Tibial nerve (tissue), 4 donors: ENCODE data around the gene SOX9. TPM values are rescaled to one million over a fixed set of nuclear protein-coding genes. Genes with fewer than 3 reads are reported as not detected.

Experiments
- DNase-seq, 2 donors: peaks; one replicate each; pipeline ENCODE4 v3.0.0-alpha.2; 2019; ENCODE audit warnings: low spot score in 2 of 2
- H3K27ac ChIP-seq, 4 donors: fragments of 200-600 bp; sonication (generic) in 3 of 4; one replicate each; pipeline ENCODE4 v1.5.1; 2017 to 2019; ENCODE audit warnings: mild to moderate bottlenecking in 1 of 4
- H3K27me3 ChIP-seq, 2 donors: fragments of 200-600 bp; sonication (generic) in 1 of 2; one replicate each; pipeline versions ENCODE4 v1.5.1 to v1.6.0; 2017 to 2019
- H3K36me3 ChIP-seq, 3 donors: fragments of 200-600 bp; sonication (generic); one replicate each; pipeline ENCODE4 v1.5.1; 2018 to 2019
- H3K4me1 ChIP-seq, 4 donors: fragments of 200-600 bp; sonication (generic) in 3 of 4; one replicate each; pipeline ENCODE4 v1.5.1; 2017 to 2019
- H3K4me3 ChIP-seq, 4 donors: fragments of 200-600 bp; sonication (generic) in 3 of 4; one replicate each; pipeline ENCODE4 v1.5.1; 2017 to 2019; ENCODE audit warnings: mild to moderate bottlenecking in 1 of 4, moderate library complexity in 1 of 4
- H3K9me3 ChIP-seq, 4 donors: fragments of 200-600 bp; sonication (generic) in 3 of 4; one replicate each; pipeline ENCODE4 v1.5.1; 2017 to 2019
- CTCF ChIP-seq, 5 experiments: fragments of 200-600 bp in 3 of 5; fragments of 450-650 bp in 2 of 5; sonication (generic) in 3 of 5; IDR thresholded peaks; one replicate each; pipeline ENCODE4 v1.5.1; 2016 to 2019; ENCODE audit warnings: antibody characterized with exemption in 5 of 5, mild to moderate bottlenecking in 3 of 5, moderate library complexity in 2 of 5
- EP300 ChIP-seq, 2 donors: sonication (generic); formaldehyde crosslinking; IDR thresholded peaks; one replicate each; pipeline ENCODE4 v1.6.1; 2017; ENCODE audit warnings: antibody characterized with exemption in 2 of 2, mild to moderate bottlenecking in 1 of 2
- POLR2A ChIP-seq, 2 donors: fragments of 450-650 bp; IDR thresholded peaks; one replicate each; pipeline ENCODE4 v1.6.1; 2017; ENCODE audit warnings: antibody characterized with exemption in 2 of 2, mild to moderate bottlenecking in 2 of 2, moderate library complexity in 2 of 2
- WGBS, 2 donors: methylation state at CpG; one replicate each; pipeline ENCODE4 v1.1.5; 2018; 5-methylcytosine and 5-hydroxymethylcytosine counted together
- total RNA-seq, 4 donors: library from RNA; depleted of rRNA; stranded (reverse); fragments of >200 nt; gene quantifications; one replicate each; pipeline ENCODE4 v1.1.0, GENCODE V29; 2016

Gene SOX9
- total RNA-seq, 4 donors from 2014 or later: 6.6 to 22.9 (median 18.2) TPM

GRCh38 chr17:72163474-72163873, 42.7 kb downstream of the SOX9 start:
- Histone ChIP-seq H3K9me3 (no peaks in the 10 kb centered on the region), H3K27ac (no peak overlapping the region), H3K27me3 (no peaks in the 10 kb centered on the region), H3K4me1 (no peaks in the 10 kb centered on the region), H3K36me3 (no peaks in the 10 kb centered on the region), H3K4me3 (no peak overlapping the region)
- TF ChIP-seq POLR2A (IDR thresholded peaks at IDR 0.05) (no peak), EP300 (IDR thresholded peaks at IDR 0.05) (no peak), CTCF (IDR thresholded peaks at IDR 0.05) (no peak)
- 64 to 66% methylated on average over 2 of the region's 2 CpGs for WGBS, 2 donors
- no peak for DNase-seq

GRCh38 chr17:72164158-72164739, 43.4 kb downstream of the SOX9 start:
- no peak for DNase-seq
- Histone ChIP-seq H3K27ac (no peak overlapping the region), H3K27me3 (no peaks in the 10 kb centered on the region), H3K4me3 (no peak overlapping the region), H3K9me3 (no peaks in the 10 kb centered on the region), H3K36me3 (no peaks in the 10 kb centered on the region), H3K4me1 (no peaks in the 10 kb centered on the region)
- WGBS, 2 donors: 81 to 91% methylated on average over 3 of the region's 3 CpGs
- no peak for TF ChIP-seq POLR2A (IDR thresholded peaks at IDR 0.05)
- TF ChIP-seq EP300 (IDR thresholded peaks at IDR 0.05): no peak
- no peak for TF ChIP-seq CTCF (IDR thresholded peaks at IDR 0.05)

GRCh38 chr17:72165192-72165866, 44.5 kb downstream of the SOX9 start:
- Histone ChIP-seq H3K27me3 (no peaks in the 10 kb centered on the region), H3K4me3 (no peak overlapping the region), H3K36me3 (no peaks in the 10 kb centered on the region), H3K4me1 (no peaks in the 10 kb centered on the region), H3K9me3 (no peaks in the 10 kb centered on the region), H3K27ac (no peak overlapping the region)
- 68 to 77% methylated on average over 9 of the region's 9 CpGs for WGBS, 2 donors
- TF ChIP-seq CTCF (IDR thresholded peaks at IDR 0.05): no peak
- no peak for TF ChIP-seq EP300 (IDR thresholded peaks at IDR 0.05)
- TF ChIP-seq POLR2A (IDR thresholded peaks at IDR 0.05): no peak
- no peak for DNase-seq

DNA sequence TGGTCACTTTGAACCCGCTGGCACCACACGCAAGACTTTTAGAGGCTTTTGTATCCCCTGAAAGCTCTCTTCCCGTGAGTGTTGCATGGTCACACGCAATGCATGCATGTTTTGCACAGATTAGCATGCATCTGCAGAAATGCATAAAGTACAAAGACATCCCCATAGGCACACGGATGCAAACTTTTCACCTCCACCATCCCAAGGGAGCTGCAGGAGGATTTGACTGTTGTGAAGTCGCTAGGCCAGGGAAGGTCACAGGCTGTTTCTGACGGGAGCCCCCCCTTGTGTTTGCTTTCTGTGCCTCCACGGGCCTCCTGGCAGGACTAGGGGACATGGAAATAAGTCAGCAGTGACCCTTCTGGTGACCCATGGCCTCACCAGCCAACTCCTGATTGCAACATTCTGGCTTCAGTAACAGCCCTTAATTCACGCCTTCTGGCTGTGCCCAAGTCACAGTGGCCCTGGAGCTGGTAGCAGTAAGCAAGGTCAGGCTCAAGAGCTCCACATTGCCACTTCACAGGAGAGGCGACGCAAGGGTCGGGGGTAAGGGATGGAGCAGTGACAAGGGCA, 45.1 kb downstream of the SOX9 start:
- H3K4me3 ChIP-seq: no peak overlapping the region
- no peaks in the 10 kb centered on the region for H3K27me3 ChIP-seq
- no peaks in the 10 kb centered on the region for H3K4me1 ChIP-seq
- no peak for TF ChIP-seq CTCF (IDR thresholded peaks at IDR 0.05)
- TF ChIP-seq POLR2A (IDR thresholded peaks at IDR 0.05): no peak
- TF ChIP-seq EP300 (IDR thresholded peaks at IDR 0.05): no peak
- DNase-seq: no peak
- no peaks in the 10 kb centered on the region for H3K36me3 ChIP-seq
- 60 to 67% methylated on average over 12 of the region's 12 CpGs for WGBS, 2 donors
- H3K9me3 ChIP-seq: no peaks in the 10 kb centered on the region
- no peak overlapping the region for H3K27ac ChIP-seq

DNA sequence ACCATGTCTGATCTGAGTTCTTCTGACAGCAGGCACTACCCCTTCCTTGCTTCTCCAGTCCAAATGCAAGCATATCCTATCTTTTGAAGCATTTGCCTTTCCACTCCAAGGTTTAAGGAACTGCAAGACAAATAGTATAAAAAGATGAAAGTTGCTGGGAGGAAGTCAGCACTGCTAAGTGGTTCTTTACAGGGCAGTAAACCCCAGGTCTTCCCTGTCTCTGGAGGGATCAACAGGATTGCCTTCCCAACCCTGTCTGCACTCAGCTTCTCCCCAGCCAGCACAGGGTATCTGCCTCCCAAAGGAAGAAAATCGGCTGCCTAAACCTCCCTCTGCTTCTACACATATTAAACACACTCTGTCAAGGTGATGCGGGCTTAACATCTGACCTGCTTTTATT, 46.8 kb downstream of the SOX9 start:
- Histone ChIP-seq H3K4me1 (peaks cover 0 to 10% (median 4%) of the 10 kb centered on the region in 4 donors), H3K36me3 (no peaks in the 10 kb centered on the region), H3K27ac (no peak overlapping the region), H3K4me3 (no peak overlapping the region), H3K27me3 (no peaks in the 10 kb centered on the region), H3K9me3 (no peaks in the 10 kb centered on the region)
- TF ChIP-seq CTCF (IDR thresholded peaks at IDR 0.05): no peak
- TF ChIP-seq POLR2A (IDR thresholded peaks at IDR 0.05): no peak
- no peak for TF ChIP-seq EP300 (IDR thresholded peaks at IDR 0.05)
- 79 to 86% methylated on average over 2 of the region's 2 CpGs for WGBS, 2 donors
- DNase-seq: no peak
